Activated naive CD4-positive, alpha-beta T cell treated with anti-CD3 and anti-CD28 coated beads, Interleukin-2, amount 50 U/mL, for 24 hours (primary cell): ENCODE results near the gene DCDC2C.
"Not testable (repeated sequence)": the region's sequence is repeated elsewhere in the genome, so short reads cannot be mapped to it uniquely, and the experiment has no call there.

Experiments
- H3K27ac Mint-ChIP-seq: one replicate; pipeline ENCODE4 v1.8.0; 2021; ENCODE audit warnings: mild to moderate bottlenecking, mixed read lengths
- H3K27me3 Mint-ChIP-seq: one replicate; pipeline ENCODE4 v1.8.0; 2021; ENCODE audit warnings: mixed read lengths
- H3K36me3 Mint-ChIP-seq: one replicate; pipeline ENCODE4 v1.8.0; 2021; ENCODE audit warnings: mixed read lengths
- H3K4me1 Mint-ChIP-seq: one replicate; pipeline ENCODE4 v1.8.0; 2021; ENCODE audit warnings: mixed read lengths
- H3K4me3 Mint-ChIP-seq: one replicate; pipeline ENCODE4 v1.8.0; 2021; ENCODE audit warnings: mild to moderate bottlenecking, mixed read lengths
- H3K9me3 Mint-ChIP-seq: one replicate; pipeline ENCODE4 v1.8.0; 2021; ENCODE audit warnings: mixed read lengths

Gene DCDC2C, protein sequence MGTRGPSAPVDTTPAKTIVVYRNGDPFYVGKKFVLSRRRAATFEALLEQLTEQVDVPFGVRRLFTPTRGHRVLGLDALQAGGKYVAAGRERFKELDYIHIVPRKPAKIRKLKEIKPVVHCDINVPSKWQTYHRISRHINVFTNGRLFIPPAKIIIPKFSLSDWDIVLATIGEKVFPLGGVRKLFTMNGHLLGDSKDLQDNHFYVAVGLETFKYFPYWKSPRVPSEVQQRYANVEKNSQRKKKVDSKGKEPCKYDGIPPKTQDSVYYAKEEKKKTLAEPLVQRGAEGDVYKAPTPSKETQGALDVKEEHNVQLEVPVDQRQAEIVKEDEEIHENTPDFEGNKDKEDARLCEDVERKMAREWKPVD

DNA sequence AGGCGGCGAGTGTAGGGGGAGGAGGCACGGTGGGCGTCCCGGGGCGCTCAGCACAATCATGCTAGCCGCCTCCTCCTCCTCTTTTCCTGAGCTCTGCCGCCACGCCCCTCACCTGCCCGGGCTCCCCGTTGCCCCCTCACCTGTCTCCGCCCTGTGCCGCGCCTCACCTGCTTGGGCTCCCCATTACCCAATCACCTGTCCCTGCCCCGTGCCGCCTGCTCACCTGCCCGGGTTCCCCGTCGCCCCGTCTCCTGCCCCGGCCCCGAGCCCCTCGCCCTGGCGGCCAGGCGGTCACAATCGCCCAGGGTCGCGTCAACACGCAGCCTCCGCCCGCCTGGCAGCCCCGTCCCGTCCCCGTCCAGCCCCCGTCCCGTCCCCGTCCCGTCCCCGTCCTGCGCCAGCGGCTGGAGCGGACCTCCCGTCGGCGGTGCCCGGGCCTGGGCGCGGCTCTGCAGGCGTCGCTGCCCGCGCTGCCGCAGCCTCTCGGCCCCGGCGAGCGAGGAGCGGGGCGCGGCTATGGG is at the start of gene DCDC2C:
Gene DCDC2C (plus strand): TSS at position 340 of the 521 bp plus-strand sequence. CDS start 177 bp downstream, at position 517.
- Mint-ChIP-seq H3K9me3 (no peaks in the 10 kb centered on the region), H3K4me3 (peak within 1 kb of the TSS; percentile 7)

DNA sequence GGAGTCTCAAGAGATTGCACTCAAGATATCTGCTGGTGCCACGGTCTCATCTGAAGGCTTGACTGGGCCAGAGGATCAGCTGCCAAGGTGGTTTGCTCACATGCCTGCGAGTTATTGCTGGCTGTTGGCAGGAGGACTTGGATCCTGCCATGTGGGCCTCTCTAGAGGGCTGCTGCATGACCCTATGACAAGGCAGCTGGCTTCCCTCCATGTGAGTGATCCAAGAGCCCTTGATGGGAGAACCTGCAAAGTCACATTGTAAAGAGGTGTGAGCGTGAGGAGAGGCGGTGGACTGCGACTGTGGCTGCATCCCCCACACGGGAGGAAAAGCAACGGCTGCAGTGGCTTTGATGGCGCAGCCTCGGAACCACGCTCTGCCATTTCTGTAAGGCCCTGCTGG is 49.4 kb upstream of the DCDC2C start:
- H3K27ac Mint-ChIP-seq = no peak overlapping the region
- no peaks in the 10 kb centered on the region for H3K9me3 Mint-ChIP-seq
- no peak overlapping the region for H3K4me3 Mint-ChIP-seq
- no peaks in the 10 kb centered on the region for H3K36me3 Mint-ChIP-seq
- H3K4me1 Mint-ChIP-seq = peaks cover 16% of the 10 kb centered on the region
- H3K27me3 Mint-ChIP-seq = no peaks in the 10 kb centered on the region

More for the DNA sequence above, at the start of gene DCDC2C:
- Mint-ChIP-seq H3K27ac (peak within 1 kb of the TSS; percentile 30), H3K4me1 (no peaks in the 10 kb centered on the region), H3K27me3 (peaks cover 25% of the 10 kb centered on the region), H3K36me3 (no peaks in the 10 kb centered on the region)

DNA sequence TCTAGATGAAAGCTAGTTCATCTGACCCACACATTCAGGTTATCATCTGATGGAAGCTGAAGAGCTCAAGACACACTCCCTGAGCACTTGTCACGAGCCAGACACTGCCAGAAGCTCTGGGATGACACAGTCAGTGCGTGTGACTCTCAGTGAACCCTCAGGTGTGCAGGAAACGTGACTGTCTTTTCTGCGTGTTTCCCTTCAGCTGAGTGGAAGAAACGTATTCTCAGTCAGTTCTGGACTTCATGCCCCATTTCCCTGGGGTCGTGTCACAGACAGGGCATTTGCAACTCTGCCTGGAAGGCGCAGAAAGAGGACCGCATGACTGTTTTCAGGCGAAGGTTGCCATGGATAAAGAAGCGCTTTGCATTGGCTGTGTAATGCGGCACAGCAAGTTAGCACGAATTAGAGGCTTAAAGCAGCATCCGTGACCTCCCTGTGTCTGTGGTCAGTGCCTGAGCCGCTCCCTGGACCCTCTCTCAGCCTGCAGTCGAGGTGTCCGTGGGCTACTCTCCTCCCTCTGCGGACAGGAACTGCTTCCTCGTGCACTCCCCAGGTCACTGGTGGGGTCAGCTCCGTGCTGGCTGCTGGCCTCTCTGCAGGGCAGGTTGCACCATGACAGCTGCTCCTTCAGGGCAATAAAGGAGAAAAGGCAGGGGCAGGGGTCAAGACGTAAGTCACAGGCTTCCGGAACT is 48.7 kb upstream of the DCDC2C start:
- Mint-ChIP-seq H3K9me3 (no peaks in the 10 kb centered on the region), H3K4me1 (peaks cover 16% of the 10 kb centered on the region)

DNA sequence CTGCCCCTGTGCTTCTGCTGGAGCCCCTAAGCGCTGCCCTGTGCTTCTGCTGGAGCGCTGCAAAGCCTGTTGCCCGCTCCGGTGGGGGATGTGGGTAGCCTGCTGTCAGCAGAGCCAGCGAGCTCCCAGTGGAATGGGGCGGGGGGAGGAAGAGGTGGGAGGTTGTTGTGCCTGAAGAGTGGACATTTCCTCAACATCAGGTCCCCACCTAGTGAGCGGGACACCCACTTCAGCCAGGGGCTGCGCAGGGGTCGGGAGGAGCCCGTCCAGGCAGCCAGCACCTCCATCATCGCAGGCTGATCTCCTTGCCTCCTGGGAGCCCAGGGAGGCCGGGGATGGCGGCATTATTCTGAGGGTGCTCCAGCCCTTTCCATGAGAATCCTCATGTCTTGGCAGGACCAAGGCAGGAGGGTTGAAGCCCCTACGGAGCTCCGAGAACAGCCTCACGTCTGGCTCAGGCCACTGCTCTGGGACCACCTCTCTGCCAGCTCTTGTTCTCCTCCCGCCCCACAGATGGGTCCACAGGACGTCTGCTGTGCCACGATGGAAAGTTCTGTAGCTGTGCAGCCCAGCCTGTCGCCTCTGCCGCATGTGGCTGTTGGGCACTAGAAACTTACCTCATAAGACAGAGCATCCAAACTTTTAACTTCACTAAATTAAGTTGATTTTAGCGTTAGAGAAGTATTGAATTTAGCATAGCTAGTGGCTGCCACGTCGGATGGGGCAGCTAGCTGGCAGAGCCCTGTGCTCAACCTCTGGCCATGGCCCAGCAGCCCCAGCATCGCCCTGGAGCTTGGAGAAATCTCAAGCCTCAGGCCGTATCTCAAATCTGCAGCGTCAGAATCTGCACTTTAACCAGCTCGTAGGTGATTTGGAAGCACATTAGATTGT is 47.3 kb upstream of the DCDC2C start:
- Mint-ChIP-seq H3K36me3 (no peaks in the 10 kb centered on the region), H3K27me3 (no peaks in the 10 kb centered on the region), H3K9me3 (no peaks in the 10 kb centered on the region), H3K4me3 (no peak overlapping the region), H3K4me1 (peaks cover 16% of the 10 kb centered on the region), H3K27ac (no peak overlapping the region)

More for the DNA sequence above, 48.7 kb upstream of the DCDC2C start:
- Mint-ChIP-seq H3K4me3 (no peak overlapping the region), H3K27me3 (no peaks in the 10 kb centered on the region), H3K36me3 (no peaks in the 10 kb centered on the region), H3K27ac (no peak overlapping the region)

DNA sequence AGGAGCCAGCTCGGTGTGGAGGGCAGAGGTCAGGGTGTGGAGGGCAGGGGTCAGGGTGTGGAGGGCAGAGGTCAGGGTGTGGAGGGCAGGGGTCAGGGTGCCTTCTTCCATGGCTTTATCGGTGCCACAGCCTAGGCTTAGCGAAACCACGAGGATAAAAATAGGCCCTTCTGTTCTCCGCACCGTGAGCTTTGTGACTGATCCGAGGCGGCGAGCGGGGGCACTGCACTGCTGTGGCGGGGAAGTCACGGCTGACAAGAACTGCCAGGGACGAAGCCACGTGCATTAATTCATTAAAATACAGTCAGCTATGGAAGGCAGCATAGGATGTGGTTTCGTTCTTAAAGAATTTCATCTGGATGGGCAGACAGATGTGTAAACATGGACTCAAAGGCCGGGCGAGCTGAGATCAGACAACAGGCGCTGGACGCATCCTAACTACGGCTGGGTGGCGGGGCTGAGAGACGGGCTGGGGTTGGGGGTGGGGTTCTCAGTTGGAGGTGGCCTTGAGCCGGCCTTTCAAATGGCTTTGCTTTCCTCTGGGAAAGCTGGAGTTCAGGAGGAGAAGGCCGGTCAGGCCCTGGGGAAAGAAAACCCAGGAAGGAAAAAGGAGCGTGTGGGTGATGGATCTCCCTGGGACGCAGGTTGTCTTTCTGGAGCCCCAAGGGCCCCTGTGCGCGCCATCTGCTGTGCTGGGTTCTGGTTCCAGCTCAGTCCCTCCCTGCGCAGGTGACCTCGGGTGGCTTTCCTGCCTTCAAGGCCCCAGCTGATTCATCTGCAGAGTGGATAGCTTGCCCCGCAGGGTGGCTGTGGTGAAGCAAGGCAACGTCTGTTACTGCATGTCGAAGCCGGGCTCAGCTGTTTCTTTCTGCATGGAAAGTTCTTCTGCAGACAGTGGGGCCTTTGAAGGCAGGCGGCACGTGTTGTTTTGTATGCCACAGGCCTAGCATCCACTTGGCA is 46.3 kb upstream of the DCDC2C start:
- Mint-ChIP-seq H3K9me3 (no peaks in the 10 kb centered on the region), H3K4me3 (no peak overlapping the region), H3K27me3 (no peaks in the 10 kb centered on the region), H3K27ac (no peak overlapping the region), H3K36me3 (no peaks in the 10 kb centered on the region), H3K4me1 (peaks cover 8% of the 10 kb centered on the region)

GRCh38 chr2:3657881-3658280 is 45.5 kb upstream of the DCDC2C start, which contains the start of gene ALLC:
Gene ALLC, plus strand, starts transcription at chr2:3658200. Its CDS starts 12,958 bp downstream, at chr2:3671158.
- Mint-ChIP-seq H3K4me3 (no peak within 1 kb of the TSS), H3K27me3 (no peaks in the 10 kb centered on the region), H3K4me1 (peaks cover 5% of the 10 kb centered on the region), H3K9me3 (no peaks in the 10 kb centered on the region), H3K27ac (no peak within 1 kb of the TSS), H3K36me3 (no peaks in the 10 kb centered on the region)

GRCh38 chr2:3659447-3660432 is 43.6 kb upstream of the DCDC2C start:
- H3K27me3 Mint-ChIP-seq = no peaks in the 10 kb centered on the region
- H3K4me1 Mint-ChIP-seq = peaks cover 5% of the 10 kb centered on the region
- no peaks in the 10 kb centered on the region for H3K36me3 Mint-ChIP-seq
- H3K9me3 Mint-ChIP-seq = no peaks in the 10 kb centered on the region
- H3K4me3 Mint-ChIP-seq = no peak overlapping the region
- no peak overlapping the region for H3K27ac Mint-ChIP-seq

- H3K27me3 Mint-ChIP-seq, H3K9me3 Mint-ChIP-seq, H3K36me3 Mint-ChIP-seq, H3K27ac Mint-ChIP-seq, H3K4me1 Mint-ChIP-seq, H3K4me3 Mint-ChIP-seq: not testable (repeated sequence)
Observed at GRCh38 chr2:3660640-3661039, 42.7 kb upstream of the DCDC2C start.

DNA sequence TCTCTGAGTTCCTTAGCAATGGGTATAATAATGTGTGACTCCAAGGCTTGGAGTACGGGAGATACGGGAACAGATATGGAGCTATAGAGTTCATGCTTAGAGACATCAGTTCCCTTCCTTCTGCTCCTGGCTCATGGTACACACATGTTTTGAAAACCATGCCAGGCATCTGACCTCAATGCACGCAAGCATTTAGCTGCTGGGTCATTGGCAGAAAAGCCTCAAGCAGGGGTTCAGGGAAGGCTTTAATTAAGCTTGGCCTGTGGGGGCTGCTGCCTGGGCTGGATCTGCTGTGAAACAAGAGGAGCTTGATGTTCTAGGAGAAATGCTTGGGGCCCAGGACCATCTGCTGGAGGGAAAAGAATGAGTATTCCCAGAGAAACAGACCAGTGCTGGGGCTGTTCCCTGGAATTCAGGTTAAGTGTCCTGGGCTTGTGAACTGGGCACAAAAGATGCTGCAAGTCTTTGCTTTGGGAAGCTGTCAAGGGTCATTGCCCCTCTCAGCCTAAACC is 42.2 kb upstream of the DCDC2C start:
- Mint-ChIP-seq H3K27ac (no peak overlapping the region), H3K27me3 (no peaks in the 10 kb centered on the region), H3K9me3 (no peaks in the 10 kb centered on the region), H3K36me3 (no peaks in the 10 kb centered on the region), H3K4me3 (no peak overlapping the region), H3K4me1 (peaks cover 5% of the 10 kb centered on the region)

GRCh38 chr2:3662239-3662638 is 41.1 kb upstream of the DCDC2C start:
- Mint-ChIP-seq H3K4me1 (peaks cover 5% of the 10 kb centered on the region), H3K4me3 (no peak overlapping the region), H3K27ac (no peak overlapping the region), H3K36me3 (no peaks in the 10 kb centered on the region), H3K27me3 (no peaks in the 10 kb centered on the region), H3K9me3 (no peaks in the 10 kb centered on the region)

- Mint-ChIP-seq H3K27me3 (no peaks in the 10 kb centered on the region), H3K27ac (no peak overlapping the region), H3K9me3 (no peaks in the 10 kb centered on the region), H3K4me3 (no peak overlapping the region), H3K36me3 (no peaks in the 10 kb centered on the region), H3K4me1 (peaks cover 5% of the 10 kb centered on the region)
Observed at GRCh38 chr2:3664118-3664517, 39.3 kb upstream of the DCDC2C start.

- Mint-ChIP-seq H3K36me3 (no peaks in the 10 kb centered on the region), H3K27me3 (no peaks in the 10 kb centered on the region), H3K4me3 (no peak overlapping the region), H3K27ac (no peak overlapping the region), H3K4me1 (peaks cover 3% of the 10 kb centered on the region), H3K9me3 (no peaks in the 10 kb centered on the region)
Observed at GRCh38 chr2:3664925-3665324, 38.5 kb upstream of the DCDC2C start.

DNA sequence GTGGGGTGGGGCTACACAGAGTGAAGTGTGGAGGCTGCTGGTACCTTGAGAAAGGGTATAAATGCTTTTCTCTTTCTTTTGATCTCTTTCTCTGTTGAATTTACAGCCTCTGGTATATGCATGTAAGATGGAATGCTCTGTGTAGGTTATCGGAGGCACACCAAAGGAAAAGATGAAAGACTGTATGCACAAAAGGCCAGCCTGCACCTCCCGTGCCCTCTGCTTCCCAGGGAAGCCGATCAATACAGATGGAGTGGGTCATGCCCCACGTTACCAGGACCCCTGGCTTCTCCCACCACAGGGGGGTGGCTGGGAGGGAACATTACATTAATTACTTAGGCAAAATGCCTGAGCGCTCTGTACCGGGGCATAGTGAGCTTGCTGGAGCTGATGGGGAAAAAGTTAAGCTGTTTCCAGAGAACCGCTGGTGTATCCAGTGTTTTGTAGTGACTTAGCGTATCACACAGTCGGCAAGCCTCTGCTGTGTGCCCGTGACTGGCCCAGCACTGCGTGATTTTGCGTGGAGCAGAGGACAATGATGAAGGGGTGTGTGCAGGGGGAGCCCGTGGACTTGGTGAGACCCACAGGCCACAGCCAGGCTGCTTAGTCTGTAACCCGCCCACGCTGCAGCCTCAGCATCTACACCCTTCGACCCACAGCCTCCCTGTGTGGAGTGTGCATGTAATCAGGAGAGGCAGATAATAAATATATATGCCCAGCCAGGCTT is 37.3 kb upstream of the DCDC2C start:
- no peaks in the 10 kb centered on the region for H3K36me3 Mint-ChIP-seq
- no peak overlapping the region for H3K4me3 Mint-ChIP-seq
- H3K27ac Mint-ChIP-seq = no peak overlapping the region
- H3K9me3 Mint-ChIP-seq = no peaks in the 10 kb centered on the region
- no peaks in the 10 kb centered on the region for H3K4me1 Mint-ChIP-seq
- no peaks in the 10 kb centered on the region for H3K27me3 Mint-ChIP-seq
